ENCODE data around the gene ZFP90.
"Not testable (repeated sequence)": the region's sequence is repeated elsewhere in the genome, so short reads cannot be mapped to it uniquely, and the experiment has no call there.

ZFP90 gene

DNA sequence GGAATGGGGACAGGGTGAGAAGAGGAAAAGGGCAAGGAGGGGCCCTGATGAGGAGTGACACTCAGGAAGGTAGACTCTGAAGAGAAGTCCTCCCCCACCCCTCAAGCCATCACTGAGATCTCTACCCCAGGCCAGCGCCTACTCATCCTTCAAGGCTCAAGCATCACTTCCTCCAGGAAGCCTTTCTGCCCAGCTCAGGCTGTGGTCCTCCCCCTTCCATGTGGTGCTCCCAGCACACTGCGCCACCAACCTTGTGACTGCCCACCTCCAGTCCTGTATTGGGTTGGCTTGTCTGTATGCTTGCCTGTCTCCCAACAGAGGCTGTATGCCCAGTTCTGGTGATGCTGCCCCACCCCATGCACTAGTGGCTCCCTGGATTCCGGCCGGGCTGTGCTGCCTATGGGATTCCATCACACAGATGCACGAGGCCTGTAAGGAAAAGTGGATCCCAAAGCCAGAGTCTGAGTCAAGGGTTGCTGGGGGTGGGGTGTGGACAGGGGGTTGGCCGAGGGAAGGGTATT is 19.8 kb upstream of the ZFP90 start:
- no peak for DNase-seq

DNA sequence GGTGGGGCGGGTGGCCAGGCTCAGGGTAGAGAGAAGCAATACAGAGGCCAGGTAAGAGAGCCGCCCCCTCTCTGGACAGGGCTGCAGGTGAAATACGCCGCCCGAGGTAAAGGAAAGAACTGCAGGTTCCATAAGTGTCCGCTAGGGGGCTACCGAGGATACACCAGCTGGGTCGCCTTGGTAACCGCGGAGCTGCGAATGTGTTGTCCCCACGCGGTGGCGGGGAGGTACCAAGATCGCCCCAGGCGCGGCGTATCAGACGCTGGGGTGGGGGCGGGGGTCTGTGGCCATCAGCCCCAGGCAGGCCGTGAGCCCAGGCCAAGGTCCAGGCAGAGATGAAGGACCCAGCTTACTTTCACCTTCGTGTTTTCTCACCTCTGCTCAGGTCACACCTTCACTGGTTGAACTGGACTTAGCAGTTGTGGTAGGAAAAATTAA is 18.4 kb upstream of the ZFP90 start:
- peak; percentile 70 for DNase-seq

DNA sequence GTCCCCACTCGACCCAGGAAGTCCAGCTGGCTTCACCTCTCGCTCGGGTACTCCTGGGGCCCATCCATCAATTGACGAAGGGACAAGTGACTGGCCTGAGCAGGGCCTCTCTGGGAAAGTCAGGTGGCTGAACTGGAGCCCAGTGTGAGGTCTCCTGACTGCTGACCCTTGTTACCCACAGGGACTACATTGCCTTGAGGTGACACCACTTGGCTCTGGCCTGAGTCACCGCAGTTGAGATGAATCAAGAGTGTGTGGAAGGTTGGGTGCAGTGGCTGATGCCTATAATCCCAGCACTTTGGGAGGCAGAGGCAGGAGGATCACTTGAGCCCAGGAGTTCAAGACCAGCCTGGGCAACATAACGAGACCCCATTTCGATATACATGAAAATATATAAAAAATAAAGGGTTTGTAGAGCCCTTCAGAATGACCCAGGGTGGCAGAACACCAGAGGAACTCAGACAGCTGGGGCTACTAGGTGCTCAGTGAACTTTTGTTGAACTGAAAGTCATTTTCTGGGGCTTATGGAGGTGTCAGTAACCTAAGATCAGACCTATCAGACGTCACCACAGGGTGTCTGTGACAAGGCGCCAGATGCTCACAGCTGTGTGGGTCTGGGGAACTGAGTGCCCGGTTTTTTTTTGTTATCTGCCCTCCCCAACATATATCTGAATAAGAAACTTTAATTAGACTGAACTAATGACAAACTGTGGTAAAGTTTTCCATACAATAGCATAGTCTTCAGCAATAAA is 14.8 kb upstream of the ZFP90 start:
- DNase-seq = no peak

DNA sequence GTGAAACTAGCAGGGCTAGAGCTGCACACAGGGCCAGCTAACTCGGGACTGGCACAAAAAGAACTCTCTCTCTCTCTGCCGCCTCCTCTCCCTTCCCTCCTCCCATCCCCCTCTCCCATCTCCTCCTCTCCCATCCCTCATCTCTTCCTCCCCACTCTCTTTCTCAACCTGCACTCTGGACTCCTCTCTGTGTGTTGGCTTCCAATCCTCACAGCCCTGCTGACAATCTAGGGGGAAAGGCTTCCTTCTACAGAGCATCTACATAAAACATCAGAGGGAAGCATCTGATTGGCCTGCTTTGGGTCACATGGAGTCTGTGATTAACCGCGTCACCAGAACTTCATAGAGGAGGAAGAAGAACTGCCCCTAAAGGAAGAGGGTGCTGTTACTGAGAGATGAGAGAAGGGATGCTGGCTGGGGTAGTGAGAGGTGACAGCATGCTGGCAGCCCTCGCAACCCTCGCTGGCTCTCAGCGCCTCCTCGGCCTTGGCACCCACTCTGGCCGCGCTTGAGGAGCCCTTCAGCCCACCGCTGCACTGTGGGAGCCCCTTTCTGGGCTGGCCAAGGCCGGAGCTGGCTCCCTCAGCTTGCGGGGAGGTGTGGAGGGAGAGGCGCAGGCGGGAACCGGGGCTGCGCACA is 12.8 kb upstream of the ZFP90 start:
- no peak for DNase-seq

DNA sequence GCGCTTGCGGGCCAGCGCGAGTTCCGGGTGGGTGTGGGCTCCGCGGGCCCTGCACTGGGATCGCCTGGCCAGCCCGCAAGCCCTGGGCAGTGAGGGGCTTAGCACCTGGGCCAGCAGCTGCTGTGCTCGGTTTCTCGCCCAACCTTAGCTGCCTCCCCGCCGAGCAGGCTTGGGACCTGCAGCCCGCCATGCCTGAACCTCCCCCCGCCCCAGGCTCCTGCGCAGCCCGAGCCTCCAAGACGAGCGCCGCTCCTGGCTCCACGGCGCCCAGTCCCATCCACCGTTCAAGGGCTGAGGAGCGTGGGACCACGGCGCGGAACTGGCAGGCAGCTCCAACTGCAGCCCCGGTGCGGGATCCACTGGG is 12.3 kb upstream of the ZFP90 start:
- DNase-seq = no peak

DNA sequence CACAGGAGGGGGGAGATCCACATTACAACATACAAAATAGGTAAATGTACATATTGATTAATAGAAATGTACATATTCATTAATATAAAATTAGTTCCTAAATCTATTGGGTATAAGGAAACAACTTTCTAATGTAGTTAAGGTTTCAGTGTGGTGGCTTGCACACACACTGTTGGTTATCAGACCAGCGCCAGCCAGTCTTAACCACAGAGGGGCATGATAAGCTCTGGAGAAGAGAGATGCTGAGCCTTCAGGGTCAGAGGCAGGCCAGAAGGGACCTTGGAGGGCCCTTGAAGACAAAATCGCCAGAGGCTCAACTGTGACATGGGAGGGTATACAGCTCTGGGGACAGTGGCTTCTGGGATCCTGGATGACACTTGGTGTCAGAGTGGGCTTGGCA is 10.9 kb upstream of the ZFP90 start:
- no peak for DNase-seq

DNA sequence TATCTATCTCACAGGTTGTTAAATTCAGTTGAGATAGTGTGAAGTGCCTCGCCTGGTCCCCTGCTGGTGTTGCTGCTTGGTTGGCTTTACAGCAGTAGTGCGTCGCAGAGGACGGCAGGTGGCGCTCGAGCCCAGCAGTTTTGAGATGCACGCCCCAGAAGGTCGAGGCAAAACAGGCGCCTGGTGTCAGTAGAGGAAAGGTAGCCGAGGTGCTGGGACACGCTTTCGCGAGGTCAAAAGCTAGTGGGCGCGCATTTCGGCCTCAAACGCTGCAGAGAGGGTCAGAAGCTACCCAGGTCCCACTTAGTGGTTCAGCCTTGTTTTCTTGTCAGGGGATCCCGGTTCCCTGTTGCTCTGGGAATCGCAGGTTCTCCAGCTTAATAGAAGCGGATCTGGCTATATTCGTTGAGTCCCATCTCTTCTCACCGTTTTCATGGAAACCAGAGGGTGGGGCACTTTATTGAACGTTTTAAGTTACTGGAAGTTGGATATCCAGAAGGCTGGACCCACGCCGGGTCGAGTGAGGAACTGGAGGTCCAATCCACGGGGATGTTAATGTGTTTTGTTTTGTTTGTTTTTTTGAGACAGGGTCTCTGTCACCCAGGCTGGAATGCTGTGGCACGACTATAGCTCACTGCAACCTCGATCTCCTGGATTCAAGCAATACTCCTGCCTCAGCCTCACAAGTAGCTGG is 10.3 kb upstream of the ZFP90 start:
- peak; percentile 70 for DNase-seq

DNA sequence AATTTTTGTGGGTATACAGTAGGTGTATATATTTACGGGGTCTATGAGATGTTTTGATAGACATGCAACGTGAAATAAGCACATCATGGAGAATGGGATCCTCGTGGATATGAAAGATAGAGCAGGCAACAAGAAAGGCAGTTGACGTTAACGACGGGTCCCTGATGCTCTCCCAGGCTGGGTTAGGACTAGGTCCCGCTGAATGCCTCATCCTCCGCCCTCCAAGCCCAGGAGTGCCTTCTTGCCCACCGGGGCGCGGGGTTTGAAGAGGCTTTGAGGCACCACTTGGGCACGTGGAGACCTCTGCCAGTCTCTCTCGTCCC is 9.5 kb upstream of the ZFP90 start:
- no peak for DNase-seq

DNA sequence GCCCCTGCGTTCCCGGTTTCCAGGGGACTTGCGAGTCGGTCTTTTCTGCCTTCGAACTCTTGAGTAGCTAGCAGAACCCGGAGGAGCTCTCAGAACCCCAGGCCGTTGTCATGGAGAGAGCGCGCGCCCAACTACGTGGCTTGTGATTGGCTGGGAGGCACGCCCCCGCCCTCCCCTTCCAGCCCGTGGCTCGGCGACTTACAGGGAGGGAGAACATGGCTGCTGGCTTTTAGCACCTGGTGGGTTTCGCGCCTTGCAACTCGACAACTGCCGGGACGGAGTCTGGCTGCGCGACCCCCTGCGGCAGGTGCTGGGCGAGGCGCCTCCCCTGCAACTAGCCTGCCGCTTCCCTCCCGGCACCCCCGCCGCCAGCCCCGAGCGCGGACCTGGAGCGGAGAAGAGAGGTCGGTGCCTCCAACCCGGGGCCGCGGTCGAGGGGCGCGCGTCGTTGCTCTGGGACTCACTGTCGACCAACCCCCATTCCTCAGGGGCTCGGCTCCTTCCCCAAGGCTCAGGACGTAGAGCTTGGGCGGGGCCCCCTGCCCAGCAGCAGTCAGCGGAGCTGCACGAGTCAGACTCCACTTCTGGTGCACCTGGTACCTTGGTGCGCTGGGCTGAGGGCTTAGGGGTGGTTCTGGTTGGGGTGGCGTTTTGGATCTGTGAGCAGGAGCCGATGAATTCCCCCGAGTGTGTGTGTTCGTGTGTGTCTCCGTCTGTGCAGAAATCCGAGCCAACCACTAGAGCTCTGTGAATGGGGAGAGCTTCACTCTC is 9.0 kb upstream of the ZFP90 start:
- DNase-seq = peak; percentile 88

DNA sequence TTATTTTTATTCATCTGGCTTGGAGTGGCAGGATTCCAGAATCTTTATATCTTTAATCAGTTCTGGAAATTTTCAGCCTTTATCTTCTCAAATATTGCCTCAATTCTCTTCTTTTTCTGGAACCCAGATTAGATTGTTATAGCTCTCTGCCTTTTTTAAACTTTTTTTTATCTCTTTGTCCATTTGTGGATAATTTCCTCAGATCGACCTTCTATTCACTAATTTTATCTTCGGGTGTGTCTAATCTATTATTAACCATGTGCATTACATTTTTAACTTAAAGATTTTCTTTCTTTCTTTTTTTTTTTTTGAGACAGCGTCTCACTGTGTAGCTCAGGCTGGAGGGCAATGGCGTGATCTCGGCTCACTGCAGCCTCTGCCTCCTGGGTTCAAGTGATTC is 5.2 kb upstream of the ZFP90 start:
- DNase-seq = no peak

DNA sequence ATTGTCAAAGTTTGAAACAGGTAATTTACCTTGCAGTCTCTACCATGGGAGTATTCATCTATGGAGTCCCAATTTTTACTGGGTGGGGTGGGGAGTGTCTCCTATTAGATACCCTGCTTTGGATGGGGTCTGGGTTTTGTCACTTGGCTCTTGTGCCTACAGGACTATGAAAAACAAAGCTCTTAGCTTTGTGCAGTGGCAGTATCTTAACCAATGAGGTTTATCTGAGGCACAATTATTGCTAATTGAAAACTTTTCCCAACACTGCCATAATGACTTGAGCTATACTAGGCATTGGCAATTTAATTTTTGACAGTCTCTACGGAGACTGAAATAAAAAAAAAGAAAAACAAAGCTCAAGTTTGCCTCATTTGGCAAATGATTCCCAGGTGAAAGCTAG is 3.8 kb upstream of the ZFP90 start:
- no peak for DNase-seq

DNA sequence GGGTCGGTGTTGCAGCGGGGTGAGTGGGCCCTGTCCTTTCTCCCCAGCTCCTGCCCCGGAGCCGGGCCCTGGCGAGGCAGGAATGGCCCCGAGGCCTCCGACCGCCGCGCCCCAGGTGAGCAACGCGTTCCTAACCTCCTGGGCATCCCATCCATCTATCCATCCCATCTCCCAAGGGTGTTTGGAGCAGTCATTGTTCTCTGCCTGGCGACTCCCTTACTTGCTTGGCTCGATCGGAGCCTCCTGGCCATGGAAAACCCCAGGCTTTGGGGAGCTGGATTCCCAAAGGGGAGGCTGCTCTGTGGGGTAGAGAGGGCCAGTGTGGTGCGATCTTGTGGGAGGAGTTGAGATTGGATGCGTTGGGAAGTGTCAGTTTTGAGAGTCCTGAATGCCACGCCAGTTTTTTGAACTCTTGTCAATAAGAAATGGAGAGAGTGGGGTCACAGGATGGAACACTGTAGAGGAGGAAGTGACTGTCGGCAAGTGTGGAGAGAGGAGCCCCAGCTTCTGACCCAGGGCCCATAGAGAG is 684 bp downstream of the ZFP90 start:
- no peak for DNase-seq

DNA sequence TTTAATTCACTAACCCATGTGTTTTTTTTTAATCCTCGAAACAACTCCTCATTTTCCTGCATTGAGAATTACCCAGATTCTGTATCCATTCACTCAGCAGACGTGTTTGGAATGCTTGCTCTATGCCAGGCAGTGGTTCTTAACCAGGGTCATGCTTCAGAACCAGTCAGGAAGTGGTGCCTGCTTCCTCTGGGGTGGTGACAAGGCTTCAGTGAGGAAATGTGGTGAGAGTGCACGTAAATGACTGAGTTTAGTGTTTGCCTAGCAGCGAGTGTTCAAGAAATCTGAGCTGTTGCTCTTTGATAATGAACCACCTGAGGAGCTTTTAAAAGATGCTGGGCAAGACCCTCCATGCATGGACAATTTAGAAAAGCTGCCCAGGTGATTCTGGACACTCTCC is 9.9 kb downstream of the ZFP90 start:
- no peak for DNase-seq

DNA sequence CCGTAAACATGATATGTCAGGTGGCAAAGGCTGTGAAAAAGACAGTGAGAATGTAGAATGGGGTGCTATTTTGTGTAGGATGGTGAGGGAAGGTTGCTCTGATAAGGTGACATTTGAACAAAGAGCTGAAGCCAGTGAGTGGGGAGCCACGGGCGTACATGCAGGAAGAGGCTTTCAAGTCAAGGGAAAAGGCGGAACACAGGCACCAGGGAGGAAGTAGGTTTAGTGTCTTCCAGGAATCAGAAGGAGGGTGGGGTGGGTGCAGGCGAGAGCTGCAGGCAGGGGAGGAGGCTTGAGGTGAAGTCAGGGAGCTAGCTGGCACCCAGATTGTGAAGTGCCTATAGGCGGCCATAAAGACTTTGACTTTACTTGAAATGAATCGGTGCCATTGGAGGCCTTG is 14.1 kb downstream of the ZFP90 start:
- DNase-seq = no peak

DNA sequence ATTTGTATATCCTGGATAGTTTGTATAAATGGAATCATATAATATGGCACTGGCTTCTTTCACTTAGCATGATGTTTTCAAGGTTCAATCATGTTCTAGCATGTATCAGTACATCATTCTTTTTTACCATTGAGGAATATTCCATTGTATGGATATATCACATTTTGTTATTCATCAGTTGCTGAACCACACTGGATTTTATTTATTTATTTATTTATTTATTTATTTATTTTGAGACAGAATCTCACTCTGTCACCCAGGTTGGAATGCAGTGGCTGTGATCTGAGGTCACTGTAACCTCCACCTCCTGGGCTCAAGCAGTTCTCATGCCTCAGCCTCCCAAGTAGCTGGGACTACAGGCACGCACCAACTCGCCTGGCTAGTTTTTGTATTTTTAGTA is 21.2 kb downstream of the ZFP90 start:
- DNase-seq = not testable (repeated sequence)

DNA sequence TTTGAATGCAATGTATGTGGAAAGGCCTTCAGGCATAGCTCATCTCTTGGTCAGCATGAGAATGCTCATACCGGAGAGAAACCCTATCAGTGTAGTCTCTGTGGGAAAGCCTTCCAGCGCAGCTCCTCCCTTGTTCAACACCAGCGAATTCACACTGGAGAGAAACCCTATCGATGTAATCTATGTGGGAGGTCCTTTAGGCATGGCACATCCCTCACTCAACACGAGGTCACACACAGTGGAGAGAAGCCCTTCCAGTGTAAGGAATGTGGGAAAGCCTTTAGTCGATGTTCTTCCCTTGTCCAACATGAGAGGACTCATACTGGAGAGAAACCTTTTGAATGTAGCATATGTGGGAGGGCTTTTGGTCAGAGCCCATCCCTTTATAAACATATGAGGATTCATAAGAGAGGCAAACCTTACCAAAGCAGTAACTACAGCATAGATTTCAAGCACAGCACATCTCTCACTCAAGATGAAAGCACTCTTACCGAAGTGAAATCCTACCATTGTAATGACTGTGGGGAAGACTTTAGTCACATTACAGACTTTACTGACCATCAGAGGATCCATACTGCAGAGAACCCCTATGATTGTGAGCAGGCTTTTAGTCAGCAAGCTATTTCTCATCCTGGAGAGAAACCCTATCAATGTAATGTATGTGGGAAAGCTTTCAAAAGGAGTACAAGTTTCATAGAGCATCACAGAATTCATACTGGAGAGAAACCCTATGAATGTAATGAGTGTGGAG is 24.7 kb downstream of the ZFP90 start:
- DNase-seq = no peak

DNA sequence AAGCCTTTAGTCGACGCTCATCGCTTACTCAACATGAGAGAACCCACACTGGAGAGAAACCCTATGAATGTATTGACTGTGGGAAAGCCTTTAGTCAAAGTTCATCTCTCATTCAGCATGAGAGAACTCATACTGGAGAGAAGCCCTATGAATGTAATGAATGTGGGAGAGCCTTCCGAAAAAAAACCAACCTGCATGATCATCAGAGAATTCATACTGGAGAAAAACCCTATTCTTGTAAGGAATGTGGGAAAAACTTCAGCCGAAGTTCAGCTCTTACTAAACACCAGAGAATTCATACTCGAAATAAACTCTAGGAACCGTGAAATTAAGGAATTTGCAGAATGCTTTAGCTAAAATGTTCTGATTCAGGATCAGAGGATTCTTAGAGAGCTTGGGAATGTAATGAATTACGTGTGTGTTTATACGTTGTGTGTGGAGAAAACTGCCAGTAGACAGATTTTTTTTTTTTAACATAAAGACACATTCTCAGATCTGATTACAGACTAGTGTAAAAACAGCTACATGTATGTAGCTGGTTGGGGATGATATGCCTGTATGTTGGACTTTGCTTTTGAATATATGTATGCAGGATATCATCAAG is 25.4 kb downstream of the ZFP90 start:
- DNase-seq = no peak

DNA sequence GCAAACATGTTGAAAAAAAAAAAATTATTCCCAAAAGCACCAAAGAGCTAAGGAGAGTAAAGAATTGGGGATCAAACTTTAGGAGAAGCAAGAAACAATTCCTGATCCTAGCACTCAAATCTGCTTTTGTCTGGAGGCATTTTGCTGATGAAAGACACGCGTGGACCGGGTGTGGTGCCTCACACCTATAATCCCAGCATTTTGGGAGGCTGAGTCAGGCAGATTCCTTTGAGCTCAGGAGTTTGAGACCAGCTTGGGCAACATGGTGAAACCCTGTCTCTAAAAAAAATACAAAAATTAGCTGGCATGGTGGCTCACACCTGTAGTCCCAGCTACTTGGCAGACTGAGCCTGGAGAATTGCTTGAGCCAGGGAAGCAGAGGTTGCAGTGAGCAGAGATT is 35.4 kb downstream of the ZFP90 start:
- DNase-seq = no peak

DNA sequence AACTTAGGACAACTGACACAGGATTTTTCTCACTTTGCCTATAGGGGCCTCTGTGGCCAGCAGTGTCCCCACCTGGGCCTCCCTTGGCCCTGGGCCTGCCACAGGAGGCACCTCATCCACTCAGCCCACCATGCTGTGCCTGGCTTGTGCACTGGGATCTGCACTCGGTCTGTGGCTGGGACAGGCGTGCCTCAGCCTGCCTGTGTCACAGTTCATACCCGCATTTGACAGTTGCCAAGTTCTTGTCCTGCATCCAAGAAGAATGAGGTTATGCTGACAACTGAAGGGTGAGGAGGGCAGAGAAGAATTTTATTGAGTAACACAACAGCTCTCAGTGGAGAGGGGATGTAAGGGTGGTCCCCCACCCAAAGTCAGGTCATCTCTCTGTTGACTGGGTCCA is 36.0 kb downstream of the ZFP90 start:
- DNase-seq = no peak

DNA sequence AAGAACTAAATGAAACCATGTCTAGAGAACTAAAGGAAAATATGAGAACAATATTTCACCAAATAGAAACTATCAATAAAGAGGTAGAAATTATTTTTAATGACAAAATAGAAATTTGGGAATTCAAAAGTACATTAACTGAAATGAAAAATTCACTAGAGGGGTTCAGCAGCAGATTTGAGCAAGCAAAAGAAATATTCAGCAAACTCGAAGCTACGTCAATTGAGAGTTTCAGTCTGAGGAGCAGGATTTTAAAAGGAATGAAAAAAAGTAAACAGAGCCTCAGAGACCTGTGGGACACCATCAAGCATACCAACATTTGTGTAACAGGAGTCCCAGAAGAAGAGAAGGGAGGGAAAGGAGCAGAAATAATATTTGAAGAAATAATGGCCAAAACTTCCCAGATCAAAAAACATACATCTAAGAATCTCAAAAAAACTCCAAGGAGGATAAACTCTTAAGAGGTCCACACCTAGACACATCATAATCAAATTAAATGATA is 38.3 kb downstream of the ZFP90 start:
- no peak for DNase-seq

DNA sequence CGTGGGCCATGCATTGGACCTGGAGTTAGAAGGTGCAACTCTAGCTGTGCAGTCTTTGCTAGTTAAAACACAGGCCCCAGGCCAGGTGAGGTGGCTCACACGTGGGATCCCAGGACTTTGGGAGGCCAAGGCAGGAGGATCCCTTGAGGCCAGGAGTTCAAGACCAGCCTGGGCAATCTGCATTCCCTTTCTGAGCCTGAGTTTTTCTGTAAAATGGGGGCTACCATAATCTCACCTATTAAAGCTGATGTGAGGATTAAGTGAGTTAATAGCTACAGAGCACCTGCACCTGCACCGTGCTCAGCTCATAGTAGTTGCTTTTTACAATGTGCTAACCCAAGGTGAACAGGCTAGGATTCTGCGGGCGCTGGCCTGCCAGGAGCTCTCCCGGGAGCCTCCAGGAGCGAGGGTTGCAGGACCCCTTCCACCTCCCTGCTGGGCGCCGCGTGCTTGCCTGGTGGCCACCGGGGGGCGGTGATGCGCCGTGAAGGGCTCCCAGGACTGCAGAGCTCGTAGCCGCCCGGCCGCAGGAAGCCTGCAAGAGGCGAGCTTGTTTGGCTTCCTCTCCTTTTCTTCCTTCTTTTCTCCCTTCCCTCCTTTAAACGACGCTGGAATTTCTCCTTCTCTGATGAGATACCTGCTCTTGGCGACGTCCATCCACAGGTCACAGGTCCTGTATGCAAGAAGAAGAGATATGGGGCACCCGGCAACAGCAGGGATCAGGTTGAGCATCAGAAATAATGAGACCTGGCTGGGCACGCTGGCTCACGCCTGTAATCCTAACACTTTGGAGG is 51.3 kb downstream of the ZFP90 start:
- DNase-seq = peak; percentile 6
